NB4 (cell line): ENCODE results near the gene PRSS21.

ENCODE experiments used
- DNase-seq: peaks from one replicate; pipeline ENCODE4 v3.0.0; 2010; ENCODE audit warnings: low read depth
- H3K4me3 ChIP-seq: one replicate; pipeline ENCODE4 v1.5.1; 2011; ENCODE audit warnings: mild to moderate bottlenecking, low read depth, low read length, moderate library complexity
- CTCF ChIP-seq: IDR thresholded peaks from one replicate; pipeline ENCODE4 v1.5.1; 2012; ENCODE audit warnings: low read depth, low read length
- MAX ChIP-seq: IDR thresholded peaks from 2 replicates; pipeline ENCODE4 v1.6.1; 2011; ENCODE audit warnings: low read depth, low read length
- MYC ChIP-seq: IDR thresholded peaks from 2 replicates; pipeline ENCODE4 v1.6.1; 2011; ENCODE audit warnings: low read depth, low read length
- POLR2A ChIP-seq: IDR thresholded peaks from 2 replicates; pipeline ENCODE4 v1.6.1; 2011; ENCODE audit warnings: mild to moderate bottlenecking; ENCODE audit not compliant: insufficient read length; ENCODE audit errors: extremely low read depth

PRSS21 gene

DNA sequence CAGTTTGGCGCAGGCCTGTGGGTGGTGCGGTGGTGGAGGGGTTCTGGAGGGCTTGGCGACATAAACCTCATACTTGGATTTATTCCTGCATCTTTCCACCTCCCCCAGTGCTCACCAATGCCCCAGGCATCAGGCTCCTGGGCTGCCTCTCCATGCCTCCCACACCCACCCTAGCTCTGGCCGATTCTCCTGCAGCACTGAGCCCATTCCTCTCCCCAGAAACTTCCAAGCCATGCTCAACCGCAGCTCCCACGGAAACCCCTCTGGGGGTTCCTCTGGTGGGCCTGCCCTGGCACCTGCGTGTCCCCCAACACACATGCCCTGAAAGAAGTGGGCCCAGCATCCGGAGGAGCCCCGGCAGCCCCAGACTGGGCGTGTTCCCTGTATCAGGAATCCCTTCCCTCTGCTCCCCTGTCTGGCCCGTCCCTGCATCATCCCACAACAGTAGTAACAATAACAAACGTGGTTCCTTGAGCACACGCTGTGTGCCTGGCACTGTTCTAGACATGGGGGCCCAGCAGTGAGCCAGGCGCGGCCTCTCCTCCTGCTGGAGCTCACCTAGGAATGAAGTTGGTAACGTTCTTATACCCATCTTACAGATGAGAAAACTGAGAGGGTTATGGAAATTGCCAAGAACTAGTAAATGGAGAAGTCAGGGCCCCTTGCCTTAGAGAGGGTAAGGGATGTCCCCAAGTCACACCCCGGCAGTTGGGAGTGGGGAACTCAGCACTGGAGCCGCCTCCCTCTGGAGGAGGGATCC, 2.3 kb downstream of the PRSS21 start:
- DNase-seq: no peak
- no peak for TF ChIP-seq MAX
- TF ChIP-seq POLR2A: no peak
- TF ChIP-seq CTCF: no peak
- TF ChIP-seq MYC: no peak
- no peak overlapping the region for H3K4me3 ChIP-seq

- no peak overlapping the region for H3K4me3 ChIP-seq
- DNase-seq: no peak
- TF ChIP-seq CTCF (no peak), POLR2A (no peak), MAX (no peak), MYC (no peak)
Measured at GRCh38 chr16:2819939-2820835, 3.1 kb downstream of the PRSS21 start.

GRCh38 chr16:2820836-2821486, 3.9 kb downstream of the PRSS21 start:
- TF ChIP-seq MAX (no peak), MYC (no peak), CTCF (no peak), POLR2A (no peak)

DNA sequence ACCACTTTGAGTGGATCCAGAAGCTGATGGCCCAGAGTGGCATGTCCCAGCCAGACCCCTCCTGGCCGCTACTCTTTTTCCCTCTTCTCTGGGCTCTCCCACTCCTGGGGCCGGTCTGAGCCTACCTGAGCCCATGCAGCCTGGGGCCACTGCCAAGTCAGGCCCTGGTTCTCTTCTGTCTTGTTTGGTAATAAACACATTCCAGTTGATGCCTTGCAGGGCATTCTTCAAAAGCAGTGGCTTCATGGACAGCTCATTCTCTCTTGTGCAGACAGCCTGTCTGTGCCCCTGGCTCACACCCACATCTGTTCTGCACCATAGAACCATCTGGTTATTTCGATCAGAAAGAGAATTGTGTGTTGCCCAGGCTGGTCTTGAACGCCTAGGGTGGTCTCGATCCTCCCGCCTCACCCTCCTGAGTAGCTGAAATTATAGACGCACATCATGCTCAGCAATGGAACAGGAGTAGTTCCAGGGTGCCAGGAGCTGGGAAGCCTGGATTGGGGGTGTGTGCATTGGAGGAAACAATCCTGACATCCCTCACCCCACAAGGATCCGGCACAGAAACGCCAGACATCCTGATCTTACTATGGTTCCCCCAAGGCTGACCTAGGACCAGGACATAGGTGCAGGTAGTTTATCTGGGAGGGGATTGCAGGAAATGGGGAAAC, 4.6 kb downstream of the PRSS21 start:
- no peak overlapping the region for H3K4me3 ChIP-seq
- no peak for DNase-seq
- TF ChIP-seq MYC (no peak), CTCF (no peak), POLR2A (no peak), MAX (no peak)

More at GRCh38 chr16:2820836-2821486, 3.9 kb downstream of the PRSS21 start:
- no peak for DNase-seq
- no peak overlapping the region for H3K4me3 ChIP-seq

- no peak for DNase-seq
- H3K4me3 ChIP-seq: no peak overlapping the region
- TF ChIP-seq CTCF (no peak), MAX (no peak), POLR2A (no peak), MYC (no peak)
Measured at GRCh38 chr16:2822158-2822495, 5.1 kb downstream of the PRSS21 start.
